Measurements from ENCODE around the gene USP25.

DNA sequence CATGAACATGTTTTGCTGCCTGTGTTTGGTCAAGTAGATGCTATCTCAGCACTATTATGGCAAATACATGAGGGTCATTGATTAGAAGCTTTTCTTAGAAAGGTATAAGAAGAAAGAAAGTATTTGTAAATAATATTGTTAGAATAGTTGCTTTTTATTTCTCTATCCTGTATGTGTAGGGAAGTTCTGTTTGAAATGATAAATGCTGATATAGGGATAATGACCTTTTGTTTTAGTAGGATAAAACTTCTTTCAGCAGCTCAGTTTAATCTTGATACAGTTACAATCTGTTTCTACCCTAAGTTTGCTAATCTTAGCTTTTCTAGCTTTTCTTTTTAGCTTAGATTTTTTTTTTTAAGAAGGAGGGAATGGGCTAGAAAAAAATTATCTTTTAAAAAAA, 63.3 kb downstream of the USP25 start:
- TF ChIP-seq, protein P1, sequence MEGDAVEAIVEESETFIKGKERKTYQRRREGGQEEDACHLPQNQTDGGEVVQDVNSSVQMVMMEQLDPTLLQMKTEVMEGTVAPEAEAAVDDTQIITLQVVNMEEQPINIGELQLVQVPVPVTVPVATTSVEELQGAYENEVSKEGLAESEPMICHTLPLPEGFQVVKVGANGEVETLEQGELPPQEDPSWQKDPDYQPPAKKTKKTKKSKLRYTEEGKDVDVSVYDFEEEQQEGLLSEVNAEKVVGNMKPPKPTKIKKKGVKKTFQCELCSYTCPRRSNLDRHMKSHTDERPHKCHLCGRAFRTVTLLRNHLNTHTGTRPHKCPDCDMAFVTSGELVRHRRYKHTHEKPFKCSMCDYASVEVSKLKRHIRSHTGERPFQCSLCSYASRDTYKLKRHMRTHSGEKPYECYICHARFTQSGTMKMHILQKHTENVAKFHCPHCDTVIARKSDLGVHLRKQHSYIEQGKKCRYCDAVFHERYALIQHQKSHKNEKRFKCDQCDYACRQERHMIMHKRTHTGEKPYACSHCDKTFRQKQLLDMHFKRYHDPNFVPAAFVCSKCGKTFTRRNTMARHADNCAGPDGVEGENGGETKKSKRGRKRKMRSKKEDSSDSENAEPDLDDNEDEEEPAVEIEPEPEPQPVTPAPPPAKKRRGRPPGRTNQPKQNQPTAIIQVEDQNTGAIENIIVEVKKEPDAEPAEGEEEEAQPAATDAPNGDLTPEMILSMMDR (IDR thresholded peaks at IDR 0.05): no peak
- TF ChIP-seq EZH2 (IDR thresholded peaks at IDR 0.05; ENCODE audit: borderline replicate concordance, insufficient read depth, low read depth, low read length, poor library complexity, severe bottlenecking): no peak

All from B cell (primary cell).